Measurements from ENCODE around the gene CRACR2A. TPM values are rescaled to one million over a fixed set of nuclear protein-coding genes. Genes with fewer than 3 reads are reported as not detected.

CRACR2A gene
- total RNA-seq, 1 experiment from 2014 or later = 22.3 TPM

- no peaks in the 10 kb centered on the region for H3K36me3 ChIP-seq (ENCODE audit: insufficient read depth, low read length)
- no peak overlapping the region for H3K9ac ChIP-seq (ENCODE audit: low read length)
- peaks cover 12% of the 10 kb centered on the region for H3K4me1 ChIP-seq (ENCODE audit: low read length)
- no peaks in the 10 kb centered on the region for H4K20me1 ChIP-seq (ENCODE audit: insufficient read depth, low read depth, low read length)
- no peaks in the 10 kb centered on the region for H3K9me3 ChIP-seq (ENCODE audit: low read length)
- no peaks in the 10 kb centered on the region for H3K27me3 ChIP-seq (ENCODE audit: low read length)
- no peak for DNase-seq
- H3K4me2 ChIP-seq (ENCODE audit: low read depth, low read length, poor library complexity, severe bottlenecking) = no peak overlapping the region
- H3K79me2 ChIP-seq (ENCODE audit: low read length) = peaks cover 5% of the 10 kb centered on the region
- no peak overlapping the region for H2AFZ ChIP-seq (ENCODE audit: low read length)
- no peak overlapping the region for H3K4me3 ChIP-seq (ENCODE audit: low read length)
- H3K27ac ChIP-seq (ENCODE audit: low read length) = no peak overlapping the region
- H3K9me2 ChIP-seq (replicated peaks; ENCODE audit: insufficient read depth, low read length) = no peaks in the 10 kb centered on the region
Observed at GRCh38 chr12:3757261-3757660, 4.4 kb upstream of the CRACR2A start.

GRCh38 chr12:3755898-3756297 lies 3.0 kb upstream of the CRACR2A start:
- Histone ChIP-seq H3K27ac (ENCODE audit: low read length) (no peak overlapping the region), H4K20me1 (ENCODE audit: insufficient read depth, low read depth, low read length) (no peaks in the 10 kb centered on the region), H3K9me3 (ENCODE audit: low read length) (no peaks in the 10 kb centered on the region), H3K4me2 (ENCODE audit: low read depth, low read length, poor library complexity, severe bottlenecking) (no peak overlapping the region), H2AFZ (ENCODE audit: low read length) (no peak overlapping the region), H3K27me3 (ENCODE audit: low read length) (no peaks in the 10 kb centered on the region), H3K79me2 (ENCODE audit: low read length) (peaks cover 19% of the 10 kb centered on the region), H3K9ac (ENCODE audit: low read length) (no peak overlapping the region), H3K36me3 (ENCODE audit: insufficient read depth, low read length) (no peaks in the 10 kb centered on the region), H3K9me2 (replicated peaks; ENCODE audit: insufficient read depth, low read length) (no peaks in the 10 kb centered on the region), H3K4me1 (ENCODE audit: low read length) (peaks cover 24% of the 10 kb centered on the region), H3K4me3 (ENCODE audit: low read length) (no peak overlapping the region)
- DNase-seq = no peak

- no peaks in the 10 kb centered on the region for H4K20me1 ChIP-seq (ENCODE audit: insufficient read depth, low read depth, low read length)
- H3K9ac ChIP-seq (ENCODE audit: low read length) = peak overlapping the region; percentile 94
- H3K4me3 ChIP-seq (ENCODE audit: low read length) = peak overlapping the region; percentile 97
- peaks cover 39% of the 10 kb centered on the region for H3K79me2 ChIP-seq (ENCODE audit: low read length)
- peak overlapping the region; percentile 95 for H3K4me2 ChIP-seq (ENCODE audit: low read depth, low read length, poor library complexity, severe bottlenecking)
- no peaks in the 10 kb centered on the region for H3K9me2 ChIP-seq (replicated peaks; ENCODE audit: insufficient read depth, low read length)
- H3K4me1 ChIP-seq (ENCODE audit: low read length) = peaks cover 31% of the 10 kb centered on the region
- H2AFZ ChIP-seq (ENCODE audit: low read length) = peak overlapping the region; percentile 93
- H3K27me3 ChIP-seq (ENCODE audit: low read length) = no peaks in the 10 kb centered on the region
- no peaks in the 10 kb centered on the region for H3K9me3 ChIP-seq (ENCODE audit: low read length)
- peak overlapping the region; percentile 69 for H3K27ac ChIP-seq (ENCODE audit: low read length)
- H3K36me3 ChIP-seq (ENCODE audit: insufficient read depth, low read length) = 0 out of 2 replicates have a peak, but pooled peaks cover 4% of the 10 kb centered on the region
- no peak for DNase-seq
Observed at GRCh38 chr12:3753544-3754284, 805 bp upstream of the CRACR2A start.

- peak; percentile 88 for DNase-seq
- Histone ChIP-seq H4K20me1 (ENCODE audit: insufficient read depth, low read depth, low read length) (no peaks in the 10 kb centered on the region), H3K9me2 (replicated peaks; ENCODE audit: insufficient read depth, low read length) (no peaks in the 10 kb centered on the region), H3K27me3 (ENCODE audit: low read length) (no peaks in the 10 kb centered on the region), H3K9ac (ENCODE audit: low read length) (peak overlapping the region; percentile 94), H3K4me2 (ENCODE audit: low read depth, low read length, poor library complexity, severe bottlenecking) (peak overlapping the region; percentile 95), H3K9me3 (ENCODE audit: low read length) (no peaks in the 10 kb centered on the region; the same call in 1 of the 2 replicates), H3K4me3 (ENCODE audit: low read length) (peak overlapping the region; percentile 97), H2AFZ (ENCODE audit: low read length) (peak overlapping the region; percentile 93), H3K27ac (ENCODE audit: low read length) (peak overlapping the region; percentile 86), H3K79me2 (ENCODE audit: low read length) (peaks cover 54% of the 10 kb centered on the region), H3K36me3 (ENCODE audit: insufficient read depth, low read length) (peaks cover 6% of the 10 kb centered on the region), H3K4me1 (ENCODE audit: low read length) (peaks cover 31% of the 10 kb centered on the region)
Observed at GRCh38 chr12:3752096-3752709, 706 bp downstream of the CRACR2A start.

GRCh38 chr12:3751151-3752095 lies 1.5 kb downstream of the CRACR2A start:
- DNase-seq = peak; percentile 51

GRCh38 chr12:3750616-3751015 lies 2.3 kb downstream of the CRACR2A start:
- Histone ChIP-seq H3K4me1 (ENCODE audit: low read length) (peaks cover 31% of the 10 kb centered on the region), H2AFZ (ENCODE audit: low read length) (no peak overlapping the region), H3K9me2 (replicated peaks; ENCODE audit: insufficient read depth, low read length) (no peaks in the 10 kb centered on the region), H3K9ac (ENCODE audit: low read length) (peak overlapping the region; percentile 94; the same call in 1 of the 2 replicates), H3K4me2 (ENCODE audit: low read depth, low read length, poor library complexity, severe bottlenecking) (peak overlapping the region; percentile 95), H3K79me2 (ENCODE audit: low read length) (peaks cover 69% of the 10 kb centered on the region), H3K9me3 (ENCODE audit: low read length) (peaks cover 3% of the 10 kb centered on the region; the same call in 1 of the 2 replicates), H3K36me3 (ENCODE audit: insufficient read depth, low read length) (peaks cover 14% of the 10 kb centered on the region), H3K4me3 (ENCODE audit: low read length) (peak overlapping the region; percentile 97; the same call in 1 of the 2 replicates), H3K27ac (ENCODE audit: low read length) (peak overlapping the region; percentile 86), H4K20me1 (ENCODE audit: insufficient read depth, low read depth, low read length) (no peaks in the 10 kb centered on the region), H3K27me3 (ENCODE audit: low read length) (no peaks in the 10 kb centered on the region)
- DNase-seq = peak; percentile 46

More at GRCh38 chr12:3751151-3752095, 1.5 kb downstream of the CRACR2A start:
- Histone ChIP-seq H3K9me2 (replicated peaks; ENCODE audit: insufficient read depth, low read length) (no peaks in the 10 kb centered on the region), H2AFZ (ENCODE audit: low read length) (no peak overlapping the region; the same call in 1 of the 2 replicates), H3K4me3 (ENCODE audit: low read length) (peak overlapping the region; percentile 97), H3K36me3 (ENCODE audit: insufficient read depth, low read length) (peaks cover 14% of the 10 kb centered on the region), H3K9me3 (ENCODE audit: low read length) (peaks cover 2% of the 10 kb centered on the region; the same call in 1 of the 2 replicates), H3K79me2 (ENCODE audit: low read length) (peaks cover 62% of the 10 kb centered on the region), H4K20me1 (ENCODE audit: insufficient read depth, low read depth, low read length) (no peaks in the 10 kb centered on the region), H3K4me1 (ENCODE audit: low read length) (peaks cover 31% of the 10 kb centered on the region), H3K27ac (ENCODE audit: low read length) (peak overlapping the region; percentile 86), H3K9ac (ENCODE audit: low read length) (peak overlapping the region; percentile 94), H3K27me3 (ENCODE audit: low read length) (no peaks in the 10 kb centered on the region), H3K4me2 (ENCODE audit: low read depth, low read length, poor library complexity, severe bottlenecking) (peak overlapping the region; percentile 95)

- Histone ChIP-seq H3K27ac (ENCODE audit: low read length) (no peak overlapping the region), H3K36me3 (ENCODE audit: insufficient read depth, low read length) (peaks cover 14% of the 10 kb centered on the region), H3K9me3 (ENCODE audit: low read length) (peaks cover 3% of the 10 kb centered on the region; the same call in 1 of the 2 replicates), H3K4me1 (ENCODE audit: low read length) (peaks cover 26% of the 10 kb centered on the region), H3K27me3 (ENCODE audit: low read length) (no peaks in the 10 kb centered on the region), H3K4me3 (ENCODE audit: low read length) (no peak overlapping the region), H3K9ac (ENCODE audit: low read length) (no peak overlapping the region), H4K20me1 (ENCODE audit: insufficient read depth, low read depth, low read length) (0 out of 2 replicates have a peak, but pooled peaks cover 4% of the 10 kb centered on the region), H3K4me2 (ENCODE audit: low read depth, low read length, poor library complexity, severe bottlenecking) (no peak overlapping the region), H3K9me2 (replicated peaks; ENCODE audit: insufficient read depth, low read length) (no peaks in the 10 kb centered on the region), H3K79me2 (ENCODE audit: low read length) (peaks cover 84% of the 10 kb centered on the region), H2AFZ (ENCODE audit: low read length) (no peak overlapping the region)
- no peak for DNase-seq
Observed at GRCh38 chr12:3748620-3749019, 4.3 kb downstream of the CRACR2A start.

Measured in Karpas-422 (cell line).